K562 (cell line): ENCODE measurements around the gene ICE2. TPM values are rescaled to one million over a fixed set of nuclear protein-coding genes. Genes with fewer than 3 reads are reported as not detected.

Source experiments
- ATAC-seq: fragments of 200-7000 bp; cut with Tn5 transposase; 3 replicates; pipeline ENCODE4 v1.9.1; 2020; ENCODE audit warnings: moderate library complexity
- BruUV-seq: library from RNA; stranded (reverse); fragments of 400-500 nt; replicated peaks from 2 replicates; lab custom pipeline; 2021; lab: Mats Ljungman, UMichigan
- CTCF ChIA-PET: fragments of 300-600 bp; formaldehyde crosslinking; extraction: SDS; loops from one replicate; lab custom pipeline; 2021; ENCODE audit warnings: low intra/inter-chr PET ratio; lab: Yijun Ruan, JAX
- POLR2A ChIA-PET: fragments of 300-600, 350-650 bp; sonication (Branson Sonifier 250); formaldehyde crosslinking; extraction: SDS; loops from one replicate; lab custom pipeline; 2021; ENCODE audit warnings: antibody characterized with exemption, inconsistent platforms; lab: Yijun Ruan, JAX
- DNase-seq, 4 experiments: peaks; one replicate each; pipeline versions ENCODE4 v3.0.0 to v3.0.0-alpha.2; 2011 to 2018; ENCODE audit warnings: low spot score in 3 of 4, mixed read lengths in 3 of 4; ENCODE audit errors: extremely low read depth in 1 of 4
- FAIRE-seq: peaks from 2 replicates; lab custom pipeline; 2011; peaks lifted over from hg19 to GRCh38; lab: Jason Lieb, UNC
- H2AFZ ChIP-seq: 2 replicates; pipeline ENCODE4 v1.6.0; 2011; ENCODE audit warnings: low read depth, low read length, control low read depth, inconsistent platforms
- H3K27ac ChIP-seq: fragments of 200-600 bp; 3 replicates; pipeline ENCODE4 v1.8.0; 2011; ENCODE audit warnings: low read depth, mild to moderate bottlenecking, control low read depth, inconsistent platforms, low read length, moderate library complexity, mixed read lengths; ENCODE audit errors: extremely low read depth
- H3K27me3 ChIP-seq, 2 experiments: fragments of 300-600 bp in 1 of 2; 2 replicates in 1 of 2; 3 replicates in 1 of 2; pipeline versions ENCODE4 v1.6.0 to v1.8.0; 2011; ENCODE audit warnings: inconsistent platforms in 2 of 2, low read length in 2 of 2, mild to moderate bottlenecking in 1 of 2, mixed read lengths in 1 of 2, moderate library complexity in 1 of 2; ENCODE audit not compliant: control insufficient read depth in 2 of 2, insufficient read depth in 2 of 2
- H3K36me3 ChIP-seq: fragments of 300-600 bp; 3 replicates; pipeline ENCODE4 v1.8.0; 2011; ENCODE audit warnings: mild to moderate bottlenecking, low read length, inconsistent platforms; ENCODE audit not compliant: control insufficient read depth, insufficient read depth
- H3K4me1 ChIP-seq, 2 experiments: fragments of 200-600 bp in 1 of 2; replicated peaks in 1 of 2; 2 replicates in 1 of 2; 3 replicates in 1 of 2; pipeline versions ENCODE4 v1.5.1 to v1.8.0; 2011; ENCODE audit warnings: inconsistent platforms in 2 of 2, low read length in 2 of 2, mild to moderate bottlenecking in 1 of 2, mixed read lengths in 1 of 2, moderate library complexity in 1 of 2; ENCODE audit not compliant: control insufficient read depth in 2 of 2, insufficient read depth in 2 of 2
- H3K4me2 ChIP-seq: 2 replicates; pipeline ENCODE4 v1.6.1; 2011; ENCODE audit warnings: low read length, control low read depth, inconsistent platforms, mixed read lengths; ENCODE audit not compliant: insufficient read depth
- H3K4me3 ChIP-seq: fragments of 200-600 bp; sonication (generic), shearing (Covaris generic); 2 replicates; pipeline ENCODE4 v1.5.1; 2016; ENCODE audit warnings: control low read depth, inconsistent platforms
- H3K79me2 ChIP-seq: fragments of 200-600 bp; 3 replicates; pipeline ENCODE4 v1.8.0; 2011; ENCODE audit warnings: low read length, inconsistent platforms; ENCODE audit not compliant: control insufficient read depth, insufficient read depth
- H3K9ac ChIP-seq, 2 experiments: 2 replicates each; pipeline versions ENCODE4 v1.6.0 to v1.6.1; 2011; ENCODE audit warnings: low read depth in 2 of 2, low read length in 2 of 2, control low read depth in 1 of 2, inconsistent platforms in 1 of 2, mild to moderate bottlenecking in 1 of 2, mixed read lengths in 1 of 2; ENCODE audit not compliant: insufficient read depth in 1 of 2
- H3K9me1 ChIP-seq: one replicate; pipeline ENCODE4 v1.6.0; 2011; ENCODE audit warnings: inconsistent platforms, mild to moderate bottlenecking, low read length, moderate library complexity; ENCODE audit not compliant: control insufficient read depth, insufficient read depth
- H3K9me3 ChIP-seq: replicated peaks from 2 replicates; pipeline ENCODE4 v1.5.1; 2011; ENCODE audit warnings: low read depth, low read length, inconsistent platforms; ENCODE audit not compliant: control insufficient read depth, insufficient read depth
- H4K20me1 ChIP-seq: replicated peaks from 2 replicates; pipeline ENCODE4 v1.6.1; 2011; ENCODE audit warnings: low read length, inconsistent platforms, mixed read lengths; ENCODE audit not compliant: control insufficient read depth, insufficient read depth
- CCAR2 ChIP-seq: fragments of 200-400 bp; formaldehyde crosslinking; IDR thresholded peaks from 2 replicates; pipeline ENCODE4 v1.6.1; 2017; ENCODE audit warnings: mild to moderate bottlenecking, low read depth, low read length
- CREBBP ChIP-seq: IDR thresholded peaks from one replicate; pipeline ENCODE4 v1.6.1; 2012; ENCODE audit warnings: low read depth, mild to moderate bottlenecking, control low read depth, inconsistent platforms, low read length
- FOXJ2 ChIP-seq: fragments of 200-800 bp; sonication (Bioruptor generic); IDR thresholded peaks from 2 replicates; pipeline ENCODE4 v1.6.1; 2016; ENCODE audit warnings: missing genetic modification characterization, missing compliant biosample characterization
- FOXJ3 ChIP-seq: sonication (generic); formaldehyde crosslinking; IDR thresholded peaks from 2 replicates; pipeline ENCODE4 v1.4.0; 2020; ENCODE audit warnings: mild to moderate bottlenecking, missing genetic modification reagents
- HNRNPUL1 ChIP-seq: fragments of 200-400 bp; formaldehyde crosslinking; IDR thresholded peaks from 2 replicates; pipeline ENCODE4 v1.6.1; 2017; ENCODE audit warnings: low read length
- KDM1A ChIP-seq, 2 experiments: fragments of 450-650 bp; IDR thresholded peaks; 2 replicates each; pipeline ENCODE4 v1.6.1; 2016; ENCODE audit warnings: mild to moderate bottlenecking in 2 of 2
- KLF13 ChIP-seq: fragments of 450-650 bp; IDR thresholded peaks from 2 replicates; pipeline ENCODE4 v1.6.1; 2016; ENCODE audit warnings: missing genetic modification characterization, low read depth, mild to moderate bottlenecking, missing compliant biosample characterization, moderate library complexity, borderline replicate concordance
- MAFF ChIP-seq: IDR thresholded peaks from 2 replicates; pipeline ENCODE4 v1.6.1; 2012; ENCODE audit warnings: low read length, improper control_type of control experiment
- NUFIP1 ChIP-seq: fragments of 450-650 bp; IDR thresholded peaks from 2 replicates; pipeline ENCODE4 v1.6.1; 2018; ENCODE audit not compliant: partially characterized antibody
- RFX1 ChIP-seq: fragments of 450-650 bp; IDR thresholded peaks from 2 replicates; pipeline ENCODE4 v1.6.1; 2016; ENCODE audit warnings: mild to moderate bottlenecking, moderate library complexity
- RUNX1 ChIP-seq: sonication (generic); IDR thresholded peaks from 2 replicates; pipeline ENCODE4 v1.6.1; 2016; ENCODE audit warnings: antibody characterized with exemption, low read depth
- SRF ChIP-seq, 2 experiments: fragments of 250-450, 450-650 bp in 1 of 2; sonication (Bioruptor Pico) in 1 of 2; sonication (generic) in 1 of 2; formaldehyde crosslinking; IDR thresholded peaks; 2 replicates each; pipeline versions ENCODE4 v1.5.0 to v1.5.1; 2020 to 2022; ENCODE audit warnings: mild to moderate bottlenecking in 1 of 2, missing genetic modification reagents in 1 of 2
- TARDBP ChIP-seq: fragments of 450-650 bp; IDR thresholded peaks from 2 replicates; pipeline ENCODE4 v1.6.1; 2016
- USF1 ChIP-seq: sonication (generic); formaldehyde crosslinking; IDR thresholded peaks from 2 replicates; pipeline ENCODE4 v1.9.0; 2022; ENCODE audit warnings: mild to moderate bottlenecking, missing genetic modification reagents
- ZFX ChIP-seq: sonication (generic); formaldehyde crosslinking; IDR thresholded peaks from 2 replicates; pipeline ENCODE4 v1.8.0; 2022; ENCODE audit warnings: mild to moderate bottlenecking, missing genetic modification reagents, moderate library complexity
- ZKSCAN1 ChIP-seq: fragments of 150-350 bp; IDR thresholded peaks from 2 replicates; pipeline ENCODE4 v1.6.1; 2016; ENCODE audit warnings: low read depth, low read length
- ZNF431 ChIP-seq: sonication (generic); formaldehyde crosslinking; IDR thresholded peaks from 2 replicates; pipeline ENCODE4 v1.8.0; 2022; ENCODE audit warnings: mild to moderate bottlenecking, missing genetic modification reagents
- WGBS: fragments of 100-300 bp; shearing (Covaris generic); methylation state at CpG from one replicate; pipeline ENCODE4 v1.1.6; 2016; ENCODE audit warnings: low coverage, mixed read lengths; ENCODE audit not compliant: insufficient coverage; ENCODE audit errors: missing lambda C conversion rate; 5-methylcytosine and 5-hydroxymethylcytosine counted together
- in situ Hi-C: fragments of 300-500 bp; cut with MboI; formaldehyde crosslinking; loops from 4 replicates; pipeline ENCODE4 v1.15.0; 2018; ENCODE audit warnings: inconsistent platforms, mixed read lengths
- intact Hi-C: fragments of 100-400 bp; cut with micrococcal nuclease; formaldehyde crosslinking; loops from 2 replicates; pipeline ENCODE4 v1.14.2; 2022
- polyA plus RNA-seq, 8 experiments: library from polyadenylated mRNA; depleted of rRNA in 4 of 8; stranded (reverse) in 5 of 8; unstranded in 3 of 8; fragments of >200 nt; fragmentation: Nextera tagmentation in 2 of 8; fragmentation: Illumina TruSeq in 1 of 8; extraction: Ambion mirVana in 2 of 8; extraction: Trizol in 1 of 8; gene quantifications; 2 replicates each; pipeline versions ENCODE4 v1.2.1 to v1.2.3, GENCODE V29; 2011 to 2014; ENCODE audit warnings: inconsistent platforms in 1 of 8, missing spikeins in 1 of 8
- total RNA-seq, 7 experiments: library from RNA; depleted of rRNA in 6 of 7; stranded (reverse); fragments of >200 nt in 6 of 7; fragmentation: Illumina TruSeq in 2 of 7; extraction: Trizol in 2 of 7; gene quantifications; 2 replicates each; pipeline versions ENCODE4 v1.2.1 to v1.2.3, GENCODE V29; 2011 to 2021; ENCODE audit warnings: low replicate concordance in 1 of 7

The ICE2 gene
- total and polyA plus RNA-seq, 9 of the 15 experiments (the other 6 are each of a cell fraction or from before 2014, with no cell fraction given) = 21.8 to 87.9 (median 58.1) TPM

- no peaks in the 10 kb centered on the region for H3K9me3 ChIP-seq
- in situ Hi-C loops = no loop called here
- H3K36me3 ChIP-seq = peaks cover 64% of the 10 kb centered on the region; the same call in 2 of the 3 replicates
- no peak overlapping the region for H3K4me2 ChIP-seq
- ChIA-PET CTCF (no interaction called here), POLR2A (interaction anchor here (0.6 to 5.6 kb wide), 2 partner anchors 10 to 20 kb away, joined by 3 to 38 read pairs; no protein-coding TSS in a partner anchor)
- no peak overlapping the region for H3K9ac ChIP-seq
- TF ChIP-seq USF1 (CRISPR knock-in tag) (no peak), HNRNPUL1 (no peak), ZFX (CRISPR knock-in tag) (0 out of 2 replicates have a peak, but pooled peaks have one; percentile 17), ZKSCAN1 (no peak), SRF (CRISPR knock-in tag; IDR thresholded peaks at IDR 0.05) (no peak), FOXJ2 (tag) (peak; percentile 82), FOXJ3 (CRISPR knock-in tag) (peak; percentile 71), TARDBP (no peak), KLF13 (0 out of 2 replicates have a peak, but pooled peaks have one; percentile 34), NUFIP1 (no peak), KDM1A (IDR thresholded peaks at IDR 0.05) (peak; percentile 60 to 68), ZNF431 (CRISPR knock-in tag) (no peak), MAFF (no peak), CREBBP (no peak), CCAR2 (no peak), RFX1 (peak; percentile 35; the same call in 1 of the 2 replicates), RUNX1 (no peak)
- BruUV-seq = no TSS peak
- 5% methylated on average over 3 of the region's 3 CpGs for WGBS
- peak in 1 of 4 experiments; percentile 44 for DNase-seq
- intact Hi-C loops = no loop called here
- H3K79me2 ChIP-seq = peaks cover 98% of the 10 kb centered on the region
- no peak overlapping the region for H2AFZ ChIP-seq
- H3K27me3 ChIP-seq = no peaks in the 10 kb centered on the region
- H3K27ac ChIP-seq = peak overlapping the region; percentile 46; the same call in 1 of the 3 replicates
- no peak for FAIRE-seq
- H3K9me1 ChIP-seq = peaks cover 14% of the 10 kb centered on the region
- H3K4me1 ChIP-seq = peaks cover 18 to 35% of the 10 kb centered on the region in 2 experiments
- no peak overlapping the region for H3K4me3 ChIP-seq
- no peak for ATAC-seq
- H4K20me1 ChIP-seq = peaks cover 70% of the 10 kb centered on the region
These were observed 86.3 kb downstream of the ICE2 start for GRCh38 chr15:60392601-60392985.
